Endodermal cell (in vitro differentiated cells): ENCODE data around the gene STAC. TPM values are rescaled to one million over a fixed set of nuclear protein-coding genes. Genes with fewer than 3 reads are reported as not detected.

ENCODE experiments used
- DNase-seq: peaks from one replicate; pipeline ENCODE4 v3.0.0-alpha.2; 2017
- H3K27ac ChIP-seq: 2 replicates; pipeline ENCODE4 v1.5.1; 2013; ENCODE audit warnings: mild to moderate bottlenecking, low read depth, low read length, moderate library complexity
- H3K27me3 ChIP-seq: 2 replicates; pipeline ENCODE4 v1.6.1; 2013; ENCODE audit warnings: mild to moderate bottlenecking, low read length, moderate library complexity; ENCODE audit not compliant: insufficient read depth, control insufficient read depth, poor library complexity, severe bottlenecking
- H3K36me3 ChIP-seq: 2 replicates; pipeline ENCODE4 v1.7.0; 2013; ENCODE audit warnings: mild to moderate bottlenecking, low read length, moderate library complexity; ENCODE audit not compliant: control insufficient read depth, insufficient read depth
- H3K4me1 ChIP-seq: one replicate; pipeline ENCODE4 v1.7.0; 2013; ENCODE audit warnings: low read length; ENCODE audit not compliant: control insufficient read depth, insufficient read depth
- H3K4me3 ChIP-seq: 2 replicates; pipeline ENCODE4 v1.5.1; 2013; ENCODE audit warnings: mild to moderate bottlenecking, low read length, moderate library complexity
- H3K9ac ChIP-seq: 2 replicates; pipeline ENCODE4 v1.6.1; 2013; ENCODE audit warnings: mild to moderate bottlenecking, low read length, moderate library complexity; ENCODE audit not compliant: poor library complexity, severe bottlenecking; ENCODE audit errors: extremely low read depth
- H3K9me3 ChIP-seq: 2 replicates; pipeline ENCODE4 v1.6.1; 2013; ENCODE audit warnings: mild to moderate bottlenecking, low read length, moderate library complexity; ENCODE audit not compliant: control insufficient read depth
- H3K27ac Mint-ChIP-seq: 2 replicates; pipeline ENCODE4 v1.8.0; 2020; ENCODE audit warnings: mixed read lengths
- H3K27me3 Mint-ChIP-seq: 2 replicates; pipeline ENCODE4 v1.8.0; 2021; ENCODE audit warnings: mild to moderate bottlenecking, mixed read lengths; ENCODE audit not compliant: insufficient read depth
- H3K36me3 Mint-ChIP-seq: 2 replicates; pipeline ENCODE4 v1.8.0; 2020; ENCODE audit warnings: low read depth, mixed read lengths
- H3K4me1 Mint-ChIP-seq: 2 replicates; pipeline ENCODE4 v1.8.0; 2020; ENCODE audit warnings: mixed read lengths
- H3K4me3 Mint-ChIP-seq: 2 replicates; pipeline ENCODE4 v1.8.0; 2020; ENCODE audit warnings: mild to moderate bottlenecking, moderate library complexity, mixed read lengths
- H3K9me3 Mint-ChIP-seq: 2 replicates; pipeline ENCODE4 v1.8.0; 2020; ENCODE audit warnings: mild to moderate bottlenecking, mixed read lengths
- CTCF ChIP-seq: fragments of 200-600 bp; sonication (generic); conservative IDR thresholded peaks from 2 replicates; pipeline ENCODE4 v1.5.0; 2021; ENCODE audit warnings: antibody characterized with exemption, mild to moderate bottlenecking
- WGBS, 2 experiments: methylation state at CpG; one replicate each; pipeline versions ENCODE4 v1.1.5 to v1.1.7; 2013; ENCODE audit warnings: missing lambda C conversion rate in 2 of 2, mixed read lengths in 1 of 2; ENCODE audit not compliant: insufficient coverage in 1 of 2, insufficient read length in 1 of 2; 5-methylcytosine and 5-hydroxymethylcytosine counted together
- total RNA-seq, 2 donors: library from RNA; stranded (reverse); fragmentation: NEBNext Ultra II Directional in 1 of 2; extraction: Animal tissue kit (Norgen Biotek cat#: 25700) in 1 of 2; gene quantifications; 2 replicates in 1 of 2; 3 replicates in 1 of 2; pipeline ENCODE4 v1.2.1, GENCODE V29; 2021

STAC gene
- total RNA-seq, 2 donors from 2014 or later, result 0.80 to 1.2 TPM

- Histone ChIP-seq H3K27me3 (no peaks in the 10 kb centered on the region), H3K9me3 (no peaks in the 10 kb centered on the region), H3K36me3 (no peaks in the 10 kb centered on the region), H3K27ac (no peak overlapping the region), H3K4me1 (peaks cover 2% of the 10 kb centered on the region), H3K4me3 (no peak overlapping the region), H3K9ac (no peak overlapping the region)
- Mint-ChIP-seq H3K27me3 (peaks cover 2% of the 10 kb centered on the region), H3K4me1 (no peaks in the 10 kb centered on the region), H3K4me3 (no peak overlapping the region), H3K27ac (no peak overlapping the region), H3K36me3 (no peaks in the 10 kb centered on the region), H3K9me3 (no peaks in the 10 kb centered on the region)
- TF ChIP-seq CTCF, result no peak
- 75 to 100% methylated on average over 2 to 3 of the region's 3 CpGs for WGBS, 2 experiments
- no peak for DNase-seq
Measured at GRCh38 chr3:36525115-36525801, 145.0 kb downstream of the STAC start.

GRCh38 chr3:36538136-36538749, 157.9 kb downstream of the STAC start:
- no peak overlapping the region for H3K9ac ChIP-seq
- Mint-ChIP-seq H3K4me3 (no peak overlapping the region), H3K4me1 (no peaks in the 10 kb centered on the region), H3K9me3 (no peaks in the 10 kb centered on the region), H3K27me3 (no peaks in the 10 kb centered on the region), H3K36me3 (no peaks in the 10 kb centered on the region), H3K27ac (no peak overlapping the region)
- DNase-seq, result no peak
- no peaks in the 10 kb centered on the region for H3K4me1 ChIP-seq
- WGBS, 2 experiments, result 96 to 100% methylated on average over 2 to 4 of the region's 4 CpGs
- no peak for TF ChIP-seq CTCF
- no peaks in the 10 kb centered on the region for H3K27me3 ChIP-seq
- no peaks in the 10 kb centered on the region for H3K36me3 ChIP-seq
- no peaks in the 10 kb centered on the region for H3K9me3 ChIP-seq
- no peak overlapping the region for H3K27ac ChIP-seq
- no peak overlapping the region for H3K4me3 ChIP-seq

GRCh38 chr3:36540888-36541518, 160.7 kb downstream of the STAC start:
- no peaks in the 10 kb centered on the region for H3K36me3 ChIP-seq
- no peaks in the 10 kb centered on the region for H3K4me1 ChIP-seq
- H3K9me3 ChIP-seq, result no peaks in the 10 kb centered on the region
- H3K9me3 Mint-ChIP-seq, result no peaks in the 10 kb centered on the region
- H3K27ac Mint-ChIP-seq, result no peak overlapping the region
- H3K36me3 Mint-ChIP-seq, result no peaks in the 10 kb centered on the region
- no peaks in the 10 kb centered on the region for H3K4me1 Mint-ChIP-seq
- WGBS, 2 experiments, result 56 to 61% methylated on average over 3 of the region's 3 CpGs
- H3K9ac ChIP-seq, result no peak overlapping the region
- H3K27me3 Mint-ChIP-seq, result no peaks in the 10 kb centered on the region
- H3K4me3 Mint-ChIP-seq, result no peak overlapping the region
- no peaks in the 10 kb centered on the region for H3K27me3 ChIP-seq
- DNase-seq, result peak; percentile 78
- no peak overlapping the region for H3K27ac ChIP-seq
- H3K4me3 ChIP-seq, result no peak overlapping the region
- peak; percentile 96 for TF ChIP-seq CTCF
